GM10248 (cell line): ENCODE measurements around the gene CNOT8.
"Not testable (repeated sequence)": the region's sequence is repeated elsewhere in the genome, so short reads cannot be mapped to it uniquely, and the experiment has no call there.

ENCODE experiments used
- CTCF ChIA-PET: fragments of 300-600 bp; sonication (Branson Sonifier 250); formaldehyde crosslinking; extraction: SDS; loops from one replicate; lab custom pipeline; 2021; ENCODE audit warnings: antibody characterized with exemption; lab: Yijun Ruan, JAX
- POLR2A ChIA-PET: fragments of 350-650 bp; sonication (Branson Sonifier 250); formaldehyde crosslinking; extraction: SDS; loops from one replicate; lab custom pipeline; 2020; ENCODE audit warnings: antibody characterized with exemption; lab: Yijun Ruan, JAX
- DNase-seq: peaks from one replicate; pipeline ENCODE4 v3.0.0; 2012; ENCODE audit errors: extremely low spot score
- TF ChIP-seq, protein P1 (sequence below): IDR thresholded peaks from 2 replicates; pipeline ENCODE4 v1.5.1; 2012; ENCODE audit warnings: mild to moderate bottlenecking, low read depth; ENCODE audit errors: extremely low read depth, missing control alignments, control extremely low read depth

Gene CNOT8

DNA sequence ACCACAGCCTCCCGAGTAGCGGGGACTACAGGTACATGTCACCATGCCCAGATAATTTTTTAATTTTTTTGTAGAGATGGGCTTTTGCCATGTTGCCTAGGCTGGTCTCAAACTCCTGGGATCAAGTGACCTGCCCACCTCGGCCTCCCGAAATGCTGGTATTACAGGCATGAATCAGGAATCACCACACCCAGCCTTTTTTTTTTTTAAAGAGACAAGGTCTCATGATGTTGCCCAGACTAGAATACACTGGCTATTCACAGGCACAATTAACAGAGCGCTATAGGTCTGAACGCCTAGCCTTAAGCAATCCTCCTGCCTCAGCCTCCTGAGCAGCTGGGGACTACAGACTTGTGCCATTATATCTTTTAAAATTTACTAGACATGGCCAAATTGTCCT is 43.5 kb downstream of the CNOT8 start:
- no peak for DNase-seq
- ChIA-PET CTCF (interaction anchor here (0.9 to 1.4 kb wide), 2 partner anchors 10 to 15 kb away, joined by 3 to 4 read pairs; no protein-coding TSS in a partner anchor), POLR2A (no interaction called here)
- TF ChIP-seq, protein P1, sequence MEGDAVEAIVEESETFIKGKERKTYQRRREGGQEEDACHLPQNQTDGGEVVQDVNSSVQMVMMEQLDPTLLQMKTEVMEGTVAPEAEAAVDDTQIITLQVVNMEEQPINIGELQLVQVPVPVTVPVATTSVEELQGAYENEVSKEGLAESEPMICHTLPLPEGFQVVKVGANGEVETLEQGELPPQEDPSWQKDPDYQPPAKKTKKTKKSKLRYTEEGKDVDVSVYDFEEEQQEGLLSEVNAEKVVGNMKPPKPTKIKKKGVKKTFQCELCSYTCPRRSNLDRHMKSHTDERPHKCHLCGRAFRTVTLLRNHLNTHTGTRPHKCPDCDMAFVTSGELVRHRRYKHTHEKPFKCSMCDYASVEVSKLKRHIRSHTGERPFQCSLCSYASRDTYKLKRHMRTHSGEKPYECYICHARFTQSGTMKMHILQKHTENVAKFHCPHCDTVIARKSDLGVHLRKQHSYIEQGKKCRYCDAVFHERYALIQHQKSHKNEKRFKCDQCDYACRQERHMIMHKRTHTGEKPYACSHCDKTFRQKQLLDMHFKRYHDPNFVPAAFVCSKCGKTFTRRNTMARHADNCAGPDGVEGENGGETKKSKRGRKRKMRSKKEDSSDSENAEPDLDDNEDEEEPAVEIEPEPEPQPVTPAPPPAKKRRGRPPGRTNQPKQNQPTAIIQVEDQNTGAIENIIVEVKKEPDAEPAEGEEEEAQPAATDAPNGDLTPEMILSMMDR, result no peak

GRCh38 chr5:154905601-154906000 is 47.2 kb downstream of the CNOT8 start:
- POLR2A ChIA-PET, result interaction anchor here (0.6 kb wide), 1 partner anchor 47 kb away, joined by 3 read pairs; the partner anchor contains the start of gene CNOT8
- not testable (repeated sequence) for DNase-seq
- CTCF ChIA-PET, result interaction anchor here (1.0 kb wide), 1 partner anchor 12 kb away, joined by 3 read pairs; no protein-coding TSS in a partner anchor

- ChIA-PET POLR2A (no interaction called here), CTCF (interaction anchor here (1.0 to 3.7 kb wide), 9 partner anchors 11 to 267 kb away, joined by 3 to 11 read pairs (median 4); no protein-coding TSS in a partner anchor)
- TF ChIP-seq, protein P1, result no peak
- DNase-seq, result no peak
Observed at GRCh38 chr5:154916874-154917273, 58.4 kb downstream of the CNOT8 start.

- TF ChIP-seq, protein P1, result no peak
- POLR2A ChIA-PET, result no interaction called here
- CTCF ChIA-PET, result interaction anchor here (1.0 to 3.7 kb wide), 8 partner anchors 9 to 50 kb away, joined by 3 to 11 read pairs (median 3); no protein-coding TSS in a partner anchor
- no peak for DNase-seq
Observed at GRCh38 chr5:154917757-154918156, 59.3 kb downstream of the CNOT8 start.

- no peak for DNase-seq
- POLR2A ChIA-PET, result no interaction called here
- TF ChIP-seq, protein P1, result no peak
- CTCF ChIA-PET, result no interaction called here
Observed at GRCh38 chr5:154923441-154924430, 65.3 kb downstream of the CNOT8 start.
